Mucosa of rectum (tissue), 2 donors: ENCODE data around the gene GOLIM4.

Source experiments
- H3K27ac ChIP-seq, 2 donors: one replicate each; pipeline ENCODE4 v1.7.0; 2013; ENCODE audit warnings: inconsistent platforms in 2 of 2, low read depth in 2 of 2, low read length in 2 of 2
- H3K27me3 ChIP-seq, 2 donors: one replicate each; pipeline ENCODE4 v1.7.0; 2013; ENCODE audit warnings: low read length in 2 of 2; ENCODE audit not compliant: control insufficient read depth in 2 of 2, insufficient read depth in 2 of 2
- H3K36me3 ChIP-seq, 2 donors: one replicate each; pipeline ENCODE4 v1.7.0; 2013; ENCODE audit warnings: low read length in 2 of 2; ENCODE audit not compliant: control insufficient read depth in 2 of 2, insufficient read depth in 2 of 2
- H3K4me1 ChIP-seq, 2 donors: one replicate each; pipeline ENCODE4 v1.7.0; 2013; ENCODE audit warnings: low read length in 2 of 2, mild to moderate bottlenecking in 1 of 2; ENCODE audit not compliant: control insufficient read depth in 2 of 2, insufficient read depth in 2 of 2
- H3K4me3 ChIP-seq, 2 donors: one replicate each; pipeline ENCODE4 v1.7.0; 2013; ENCODE audit warnings: low read length in 2 of 2
- H3K9ac ChIP-seq, 2 donors: one replicate each; pipeline ENCODE4 v1.7.0; 2013; ENCODE audit warnings: low read length in 2 of 2, low read depth in 1 of 2, mild to moderate bottlenecking in 1 of 2
- H3K9me3 ChIP-seq, 2 donors: one replicate each; pipeline ENCODE4 v1.7.0; 2013; ENCODE audit warnings: low read length in 2 of 2; ENCODE audit not compliant: control insufficient read depth in 2 of 2
- donor health status: healthy.
- donor health status: Normal muscosa, but diverticular disease.

GOLIM4 gene

GRCh38 chr3:168123201-168124176 lies 27.8 kb upstream of the GOLIM4 start:
- Histone ChIP-seq H3K27me3 (no peaks in the 10 kb centered on the region), H3K36me3 (no peaks in the 10 kb centered on the region), H3K4me1 (peaks cover 0 to 2% of the 10 kb centered on the region in 2 donors), H3K9ac (no peak overlapping the region), H3K4me3 (no peak overlapping the region), H3K27ac (no peak overlapping the region), H3K9me3 (no peaks in the 10 kb centered on the region)

GRCh38 chr3:168121184-168122017 lies 25.7 kb upstream of the GOLIM4 start:
- H3K4me3 ChIP-seq = no peak overlapping the region
- H3K9ac ChIP-seq = no peak overlapping the region
- H3K27ac ChIP-seq = no peak overlapping the region
- no peaks in the 10 kb centered on the region for H3K27me3 ChIP-seq
- no peaks in the 10 kb centered on the region for H3K9me3 ChIP-seq
- peaks cover 10 to 12% of the 10 kb centered on the region in 2 donors for H3K4me1 ChIP-seq
- H3K36me3 ChIP-seq = no peaks in the 10 kb centered on the region

- Histone ChIP-seq H3K27me3 (no peaks in the 10 kb centered on the region), H3K27ac (peak overlapping the region; percentile 7 to 9), H3K9me3 (no peaks in the 10 kb centered on the region), H3K36me3 (no peaks in the 10 kb centered on the region), H3K4me1 (peaks cover 10 to 12% of the 10 kb centered on the region in 2 donors), H3K9ac (no peak overlapping the region), H3K4me3 (no peak overlapping the region)
Observed at GRCh38 chr3:168117853-168118313, 22.2 kb upstream of the GOLIM4 start.

- no peaks in the 10 kb centered on the region for H3K9me3 ChIP-seq
- H3K27ac ChIP-seq = no peak overlapping the region
- H3K4me3 ChIP-seq = no peak overlapping the region
- peaks cover 10 to 12% of the 10 kb centered on the region in 2 donors for H3K4me1 ChIP-seq
- no peak overlapping the region for H3K9ac ChIP-seq
- H3K36me3 ChIP-seq = no peaks in the 10 kb centered on the region
- no peaks in the 10 kb centered on the region for H3K27me3 ChIP-seq
Observed at GRCh38 chr3:168117059-168117458, 21.3 kb upstream of the GOLIM4 start.

GRCh38 chr3:168116279-168116678 lies 20.6 kb upstream of the GOLIM4 start:
- H3K4me3 ChIP-seq = no peak overlapping the region
- H3K9me3 ChIP-seq = no peaks in the 10 kb centered on the region
- peaks cover 10 to 12% of the 10 kb centered on the region in 2 donors for H3K4me1 ChIP-seq
- H3K9ac ChIP-seq = no peak overlapping the region
- H3K27ac ChIP-seq = peak overlapping the region in 1 of 2 donors; percentile 32
- no peaks in the 10 kb centered on the region for H3K27me3 ChIP-seq
- no peaks in the 10 kb centered on the region for H3K36me3 ChIP-seq

- H3K4me3 ChIP-seq = no peak overlapping the region
- H3K9me3 ChIP-seq = no peaks in the 10 kb centered on the region
- H3K27me3 ChIP-seq = no peaks in the 10 kb centered on the region
- peaks cover 10 to 12% of the 10 kb centered on the region in 2 donors for H3K4me1 ChIP-seq
- no peak overlapping the region for H3K9ac ChIP-seq
- H3K27ac ChIP-seq = no peak overlapping the region
- H3K36me3 ChIP-seq = no peaks in the 10 kb centered on the region
Observed at GRCh38 chr3:168113848-168114247, 18.1 kb upstream of the GOLIM4 start.

GRCh38 chr3:168112894-168113293 lies 17.2 kb upstream of the GOLIM4 start:
- Histone ChIP-seq H3K4me1 (peaks cover 10 to 11% of the 10 kb centered on the region in 2 donors), H3K27ac (no peak overlapping the region), H3K4me3 (no peak overlapping the region), H3K9ac (no peak overlapping the region), H3K9me3 (no peaks in the 10 kb centered on the region), H3K36me3 (no peaks in the 10 kb centered on the region), H3K27me3 (no peaks in the 10 kb centered on the region)

- Histone ChIP-seq H3K9me3 (no peaks in the 10 kb centered on the region), H3K4me1 (no peaks in the 10 kb centered on the region), H3K27ac (no peak overlapping the region), H3K27me3 (no peaks in the 10 kb centered on the region), H3K36me3 (no peaks in the 10 kb centered on the region), H3K4me3 (no peak overlapping the region), H3K9ac (no peak overlapping the region)
Observed at GRCh38 chr3:168104361-168104760, 8.6 kb upstream of the GOLIM4 start.

GRCh38 chr3:168102735-168103410 lies 7.1 kb upstream of the GOLIM4 start:
- H3K4me3 ChIP-seq = no peak overlapping the region
- no peaks in the 10 kb centered on the region for H3K27me3 ChIP-seq
- no peaks in the 10 kb centered on the region for H3K9me3 ChIP-seq
- no peaks in the 10 kb centered on the region for H3K4me1 ChIP-seq
- H3K27ac ChIP-seq = no peak overlapping the region
- no peaks in the 10 kb centered on the region for H3K36me3 ChIP-seq
- H3K9ac ChIP-seq = no peak overlapping the region
